NT2/D1 (cell line): ENCODE measurements around the gene CDKN1A.

Experiments used
- YY1 ChIP-seq: IDR thresholded peaks from 2 replicates; pipeline ENCODE4 v1.6.1; 2011; ENCODE audit not compliant: insufficient read length, insufficient read depth
- ZNF274 ChIP-seq: IDR thresholded peaks from 2 replicates; pipeline ENCODE4 v1.6.1; 2011; ENCODE audit warnings: mild to moderate bottlenecking, low read depth, low read length

GRCh38 chr6:36666826-36667591 is 11.5 kb upstream of the CDKN1A start:
- TF ChIP-seq YY1 = no peak
- no peak for TF ChIP-seq ZNF274
